Colonic mucosa (tissue), 4 donors: ENCODE measurements around the gene ABLIM3. TPM values are rescaled to one million over a fixed set of nuclear protein-coding genes. Genes with fewer than 3 reads are reported as not detected.

ENCODE experiments used
- DNase-seq: peaks from one replicate; pipeline ENCODE4 v3.0.0-alpha.2; 2020
- H3K27ac ChIP-seq: fragments of 200-600 bp; one replicate; pipeline ENCODE4 v1.8.0; 2021
- H3K27me3 ChIP-seq: fragments of 200-600 bp; one replicate; pipeline ENCODE4 v1.8.0; 2021
- H3K36me3 ChIP-seq: fragments of 200-600 bp; one replicate; pipeline ENCODE4 v1.8.0; 2021
- H3K4me1 ChIP-seq: fragments of 200-600 bp; one replicate; pipeline ENCODE4 v1.8.0; 2021; ENCODE audit warnings: mild to moderate bottlenecking
- H3K4me3 ChIP-seq: fragments of 200-600 bp; one replicate; pipeline ENCODE4 v1.8.0; 2021
- H3K9ac ChIP-seq, 2 donors: one replicate each; pipeline ENCODE4 v1.7.0; 2013; ENCODE audit warnings: control low read depth in 2 of 2, low read depth in 2 of 2, low read length in 2 of 2
- H3K9me3 ChIP-seq: fragments of 200-600 bp; one replicate; pipeline ENCODE4 v1.8.0; 2021
- CTCF ChIP-seq: fragments of 200-600 bp; IDR thresholded peaks from one replicate; pipeline ENCODE4 v1.8.0; 2022; ENCODE audit warnings: antibody characterized with exemption, mild to moderate bottlenecking
- intact Hi-C: fragments of 100-400 bp; cut with DNase I; formaldehyde crosslinking; loops from one replicate; pipeline ENCODE4 v1.14.1; 2022
- total RNA-seq, 2 donors: library from RNA; stranded (reverse); fragmentation: NEBNext Ultra II Directional in 1 of 2; extraction: Animal tissue kit (Norgen Biotek cat#: 25700) in 1 of 2; gene quantifications; one replicate each; pipeline ENCODE4 v1.2.1, GENCODE V29; 2021
- donor health status: healthy.
- donor health status: DM: no; HTN: no; CAD: no.
- donor health status: DM: no; HTN: no; CAD: no.

ABLIM3 gene
- total RNA-seq, 2 donors from 2014 or later = 2.3 to 4.1 TPM

DNA sequence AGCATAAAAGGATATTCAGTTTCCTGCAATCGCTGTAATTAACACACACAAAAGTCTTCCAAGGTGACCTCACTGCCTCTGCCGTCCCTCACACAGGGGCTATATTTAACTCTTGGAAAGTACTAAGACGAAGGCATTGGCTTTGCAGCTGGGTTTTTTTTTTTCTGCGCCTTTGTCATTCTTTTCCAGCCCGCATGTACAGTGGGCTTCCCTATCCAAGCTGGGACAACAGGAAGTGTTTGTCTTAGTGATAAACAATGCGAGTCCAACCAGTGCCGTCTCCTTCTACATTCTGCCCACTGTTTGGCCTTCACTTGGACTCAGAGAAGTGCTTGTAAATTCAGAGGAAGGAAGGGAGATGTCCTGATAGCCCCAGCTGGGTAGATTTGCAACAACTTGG is 148.0 kb downstream of the ABLIM3 start:
- Histone ChIP-seq H3K36me3 (no peaks in the 10 kb centered on the region), H3K4me3 (no peak overlapping the region), H3K9ac (no peak overlapping the region), H3K4me1 (no peaks in the 10 kb centered on the region), H3K27ac (no peak overlapping the region), H3K27me3 (no peaks in the 10 kb centered on the region), H3K9me3 (no peaks in the 10 kb centered on the region)
- TF ChIP-seq CTCF = no peak
- no peak for DNase-seq
- intact Hi-C loops = no loop called here

DNA sequence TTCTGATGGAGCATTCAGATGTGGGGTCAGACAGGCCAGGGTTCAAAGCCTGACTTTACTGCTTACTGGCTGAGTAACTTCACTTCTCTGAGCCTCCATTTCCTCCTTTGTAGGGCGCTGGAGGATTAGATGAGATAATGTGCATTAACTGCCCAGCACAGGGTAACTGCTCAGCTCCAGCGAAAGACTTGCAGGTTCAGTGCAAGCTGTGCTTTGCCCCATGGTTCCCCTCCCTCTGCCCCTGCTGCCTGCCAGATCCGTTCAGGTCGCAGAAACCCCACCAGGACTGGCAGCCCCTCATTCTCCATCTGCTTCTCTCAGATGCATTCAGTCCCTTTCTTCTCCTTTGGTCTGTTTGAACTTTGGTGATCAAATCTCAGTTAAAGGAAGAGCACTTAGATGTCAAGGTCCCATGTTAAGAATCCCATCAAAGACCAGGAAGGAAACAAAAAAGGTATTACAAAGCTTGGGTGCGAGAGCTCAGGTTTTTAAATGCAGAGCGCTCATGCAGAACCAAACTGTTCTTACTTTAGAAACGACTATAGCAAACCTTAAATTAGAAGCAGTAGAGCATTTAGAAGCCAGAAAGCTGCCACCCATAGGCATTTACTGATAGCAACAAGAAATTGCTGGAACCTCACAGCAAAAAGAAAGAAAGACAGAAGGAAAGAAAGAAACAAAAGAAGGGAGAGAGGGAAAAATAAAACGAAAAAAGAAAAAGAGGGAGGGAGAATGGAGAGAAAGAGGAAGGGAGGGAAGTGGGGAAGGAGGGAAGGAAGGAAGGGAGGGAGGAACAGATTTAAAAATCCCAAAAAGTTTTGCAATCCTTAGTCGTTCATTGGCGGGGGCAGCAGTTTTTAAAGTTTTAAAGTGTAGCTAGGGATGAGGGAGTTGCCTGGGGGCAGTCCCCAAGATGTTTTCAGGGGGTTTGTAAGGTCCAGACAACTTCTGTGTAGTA is 153.9 kb downstream of the ABLIM3 start:
- H3K36me3 ChIP-seq = no peaks in the 10 kb centered on the region
- H3K9me3 ChIP-seq = no peaks in the 10 kb centered on the region
- intact Hi-C loops = no loop called here
- no peak for DNase-seq
- no peak for TF ChIP-seq CTCF
- H3K9ac ChIP-seq = no peak overlapping the region
- no peaks in the 10 kb centered on the region for H3K27me3 ChIP-seq
- H3K4me1 ChIP-seq = no peaks in the 10 kb centered on the region
- no peak overlapping the region for H3K4me3 ChIP-seq
- H3K27ac ChIP-seq = no peak overlapping the region

- H3K27ac ChIP-seq = no peak overlapping the region
Observed at GRCh38 chr5:149297340-149298025, 156.2 kb downstream of the ABLIM3 start.

GRCh38 chr5:149298163-149298562 is 156.9 kb downstream of the ABLIM3 start:
- intact Hi-C loops = no loop called here
- Histone ChIP-seq H3K4me3 (no peak overlapping the region), H3K27me3 (no peaks in the 10 kb centered on the region), H3K9ac (no peak overlapping the region), H3K27ac (no peak overlapping the region), H3K4me1 (no peaks in the 10 kb centered on the region), H3K36me3 (no peaks in the 10 kb centered on the region), H3K9me3 (no peaks in the 10 kb centered on the region)
- DNase-seq = no peak
- TF ChIP-seq CTCF = no peak

More at GRCh38 chr5:149297340-149298025, 156.2 kb downstream of the ABLIM3 start:
- H3K9me3 ChIP-seq = no peaks in the 10 kb centered on the region
- no peaks in the 10 kb centered on the region for H3K4me1 ChIP-seq
- no peak for DNase-seq
- H3K36me3 ChIP-seq = no peaks in the 10 kb centered on the region
- no peak overlapping the region for H3K9ac ChIP-seq
- no peak overlapping the region for H3K4me3 ChIP-seq
- no peak for TF ChIP-seq CTCF
- intact Hi-C loops = no loop called here
- no peaks in the 10 kb centered on the region for H3K27me3 ChIP-seq

DNA sequence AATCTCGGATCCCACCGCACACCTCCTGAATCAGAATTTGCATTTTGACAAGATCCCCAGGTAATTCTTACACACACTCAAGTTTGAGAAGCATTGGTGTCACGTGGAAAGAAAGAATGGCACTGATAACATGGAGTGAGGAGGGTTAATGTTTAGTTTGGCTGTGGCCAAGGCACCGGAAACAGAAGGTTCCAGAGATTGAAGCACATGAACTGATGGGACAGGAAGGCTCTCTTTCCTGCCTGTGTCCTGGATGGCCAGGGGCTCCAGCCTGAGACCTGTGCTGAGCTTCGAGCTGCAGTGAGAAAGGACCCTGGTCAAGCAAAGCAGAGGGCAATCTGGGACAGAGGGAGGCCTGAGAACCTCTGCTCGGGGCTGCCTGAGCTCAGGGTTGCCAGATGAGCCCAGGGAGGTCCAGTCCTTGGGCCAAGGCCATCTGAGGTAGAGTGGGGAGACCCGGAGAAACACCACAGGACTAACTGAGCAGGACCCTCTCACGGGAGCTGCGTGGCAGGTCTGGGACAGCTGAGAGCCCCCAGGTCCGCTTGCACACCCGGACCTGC is 157.6 kb downstream of the ABLIM3 start:
- H3K4me1 ChIP-seq = no peaks in the 10 kb centered on the region
- H3K9ac ChIP-seq = no peak overlapping the region
- H3K27me3 ChIP-seq = no peaks in the 10 kb centered on the region

More for the DNA sequence above, 157.6 kb downstream of the ABLIM3 start:
- Histone ChIP-seq H3K4me3 (no peak overlapping the region), H3K9me3 (no peaks in the 10 kb centered on the region), H3K36me3 (no peaks in the 10 kb centered on the region), H3K27ac (no peak overlapping the region)
- TF ChIP-seq CTCF = no peak
- no peak for DNase-seq
- intact Hi-C loops = no loop called here
